ENCODE measurements around the gene TGOLN2.
"Not testable (repeated sequence)": the region's sequence is repeated elsewhere in the genome, so short reads cannot be mapped to it uniquely, and the experiment has no call there.

The TGOLN2 gene

DNA sequence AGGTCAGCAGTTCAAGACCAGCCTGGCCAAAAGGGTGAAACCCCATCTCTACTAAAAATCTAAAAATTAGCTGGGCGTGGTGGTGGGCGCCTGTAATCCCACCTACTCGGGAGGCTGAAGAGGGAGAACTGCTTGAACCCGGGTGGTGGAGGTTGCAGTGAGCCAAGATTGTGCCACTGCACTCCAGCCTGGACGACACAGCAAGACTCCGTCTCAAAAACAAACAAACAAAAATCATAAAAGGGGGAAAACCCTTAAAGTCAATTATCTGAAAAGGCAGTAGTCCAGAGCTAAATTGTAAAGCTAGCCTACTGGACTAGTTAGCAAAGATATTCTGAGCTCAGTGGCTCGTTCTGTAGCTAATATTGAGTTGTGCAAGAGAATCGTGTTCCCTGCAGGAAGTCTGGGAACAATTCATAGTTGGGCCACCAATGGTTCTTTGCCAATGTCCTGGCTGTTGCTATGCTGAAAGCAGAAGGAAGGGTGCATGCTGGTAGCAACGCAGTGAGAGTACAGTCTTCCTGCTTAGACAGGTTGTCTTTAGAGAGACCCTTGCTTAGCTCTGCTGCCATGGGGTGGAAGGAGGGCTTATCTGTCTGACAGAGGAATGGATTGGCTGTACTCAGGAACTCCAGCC, 4.3 kb downstream of the TGOLN2 start:
- POLR2A ChIA-PET = no interaction called here
- no peak for TF ChIP-seq CTCF (IDR thresholded peaks at IDR 0.05; ENCODE audit: insufficient read depth, low read length, missing control alignments)
- DNase-seq (ENCODE audit: low read depth, low spot score) = no peak
- no peak overlapping the region for H3K4me3 ChIP-seq (ENCODE audit: low read depth, low read length)
- CTCF ChIA-PET = interaction anchor here (2.3 kb wide), 1 partner anchor 23 kb away, joined by 10 read pairs; no protein-coding TSS in a partner anchor

DNA sequence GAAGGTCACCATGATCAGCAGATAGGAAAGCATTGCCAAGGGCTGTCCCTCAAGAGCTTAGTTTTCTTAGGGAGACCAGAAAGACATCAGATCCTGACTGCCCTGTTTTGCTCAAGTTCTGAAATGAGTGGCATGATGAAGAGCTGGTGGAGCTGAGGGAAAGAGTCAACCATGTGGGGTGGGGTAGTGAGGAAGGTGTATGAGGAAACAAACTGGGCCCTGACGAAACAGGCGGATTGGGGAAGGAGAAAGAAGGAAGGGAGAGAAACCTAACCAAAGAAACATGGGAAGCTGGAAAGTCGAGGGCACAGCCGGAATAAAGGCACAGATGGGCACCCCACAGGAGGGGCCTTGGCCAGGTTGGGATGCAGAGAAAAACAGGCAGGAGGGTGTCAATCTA, 8.0 kb downstream of the TGOLN2 start:
- CTCF ChIA-PET = interaction anchor here (1.3 to 2.0 kb wide), 4 partner anchors 8 to 232 kb away, joined by 3 to 11 read pairs (median 5); partner anchors contain the start of gene TGOLN2
- no peak for TF ChIP-seq CTCF (IDR thresholded peaks at IDR 0.05; ENCODE audit: insufficient read depth, low read length, missing control alignments)
- POLR2A ChIA-PET = interaction anchor here (0.7 kb wide), 1 partner anchor 336 kb away, joined by 3 read pairs; no protein-coding TSS in a partner anchor
- no peak overlapping the region for H3K4me3 ChIP-seq (ENCODE audit: low read depth, low read length)
- no peak for DNase-seq (ENCODE audit: low read depth, low spot score)

DNA sequence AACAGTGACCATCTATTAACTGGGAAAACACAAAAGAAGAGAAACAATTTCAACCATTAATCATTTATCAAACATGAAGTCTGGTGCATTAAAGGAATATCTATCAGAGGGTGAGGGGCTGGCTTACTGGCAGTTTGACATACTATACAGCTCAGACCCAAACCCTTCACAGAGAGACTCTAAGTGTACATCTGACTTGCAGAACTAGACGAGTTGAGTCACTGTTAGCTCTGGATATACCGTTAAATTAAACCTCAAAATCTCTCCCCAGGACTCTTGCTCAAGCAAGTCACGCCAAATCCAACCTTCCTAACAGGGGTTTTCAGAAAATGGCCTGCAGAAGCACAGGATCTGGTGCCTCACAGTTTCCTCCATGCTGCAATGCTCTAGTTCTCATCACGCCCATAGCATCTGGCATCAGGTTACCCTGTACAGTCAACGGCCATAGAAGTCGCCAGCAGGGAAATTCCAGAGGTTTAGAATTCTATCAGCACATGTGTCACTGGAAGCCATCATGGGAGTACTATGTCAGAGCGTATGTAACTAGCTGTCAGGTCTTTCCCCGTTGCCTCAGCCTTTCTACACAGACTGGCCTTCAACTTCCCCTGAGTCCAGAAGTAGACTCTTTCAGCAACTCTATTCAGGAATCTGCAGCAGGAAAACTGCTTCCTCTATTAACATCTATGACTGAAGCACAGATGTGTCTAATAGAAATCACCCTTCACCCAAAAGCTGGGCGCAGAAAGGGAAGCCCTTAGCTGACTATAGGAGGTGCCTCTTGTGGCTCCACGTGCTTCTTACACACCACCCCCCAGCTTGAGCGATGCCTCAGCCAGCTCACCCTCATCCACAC, 9.3 kb downstream of the TGOLN2 start:
- CTCF ChIA-PET = interaction anchor here (0.7 to 2.0 kb wide), 7 partner anchors 9 to 252 kb away, joined by 3 to 11 read pairs (median 6); partner anchors contain the start of genes TCF7L1 and TGOLN2
- POLR2A ChIA-PET = interaction anchor here (0.6 to 1.1 kb wide), 3 partner anchors 10 to 154 kb away, joined by 3 to 5 read pairs (median 3); partner anchors contain the start of genes ELMOD3, RETSAT and TGOLN2
- DNase-seq (ENCODE audit: low read depth, low spot score) = peak; percentile 41

DNA sequence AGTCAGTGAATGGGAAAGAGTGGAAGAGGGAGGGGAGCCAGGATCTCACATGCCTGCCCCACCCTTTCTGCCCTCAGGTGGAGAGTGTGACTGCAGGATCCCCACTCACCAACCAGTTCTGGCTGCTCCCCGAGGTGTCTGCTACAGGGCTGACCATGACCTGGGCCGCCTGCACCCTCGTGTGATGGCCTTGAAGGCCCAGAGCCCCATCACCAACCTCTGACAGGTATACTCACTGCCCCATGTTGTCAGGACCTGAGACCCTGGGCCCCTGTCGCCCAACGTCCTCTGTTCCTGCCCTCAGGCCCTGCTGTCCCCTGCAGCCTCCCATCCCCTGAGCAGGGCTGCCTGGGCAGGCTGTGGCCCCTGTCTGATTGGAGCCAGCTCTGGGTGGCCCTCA, 11.9 kb downstream of the TGOLN2 start:
- CTCF ChIA-PET = interaction anchor here (0.8 kb wide), 1 partner anchor 250 kb away, joined by 3 read pairs; no protein-coding TSS in a partner anchor
- POLR2A ChIA-PET = interaction anchor here (2.4 kb wide), 1 partner anchor 27 kb away, joined by 10 read pairs; no protein-coding TSS in a partner anchor
- H3K4me3 ChIP-seq (ENCODE audit: low read depth, low read length); DNase-seq (ENCODE audit: low read depth, low spot score): not testable (repeated sequence)

More for the DNA sequence above, 9.3 kb downstream of the TGOLN2 start:
- no peak overlapping the region for H3K4me3 ChIP-seq (ENCODE audit: low read depth, low read length)
- no peak for TF ChIP-seq CTCF (IDR thresholded peaks at IDR 0.05; ENCODE audit: insufficient read depth, low read length, missing control alignments)

DNA sequence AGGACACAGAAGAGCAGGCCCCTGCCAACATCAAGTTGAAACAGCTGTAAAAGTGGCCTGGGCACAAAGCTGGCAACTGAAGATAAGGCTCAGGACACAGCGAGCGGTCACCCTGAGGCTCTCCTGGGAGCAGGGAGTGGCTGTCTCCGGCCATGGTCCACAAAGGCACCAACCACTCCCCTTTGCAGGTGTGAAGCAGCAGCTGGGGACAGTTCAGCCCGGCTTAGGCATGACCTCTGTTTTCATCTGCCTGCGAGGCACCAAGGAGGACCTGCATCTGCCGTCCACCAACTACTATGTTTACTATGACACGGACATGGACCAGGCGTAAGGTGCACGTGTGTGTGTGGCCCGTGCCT, 12.9 kb downstream of the TGOLN2 start:
- H3K4me3 ChIP-seq (ENCODE audit: low read depth, low read length) = no peak overlapping the region
- ChIA-PET CTCF (interaction anchor here (2.0 kb wide), 1 partner anchor 14 kb away, joined by 12 read pairs; no protein-coding TSS in a partner anchor), POLR2A (interaction anchor here (0.7 to 2.4 kb wide), 2 partner anchors 11 to 28 kb away, joined by 3 to 10 read pairs; no protein-coding TSS in a partner anchor)
- no peak for TF ChIP-seq CTCF (IDR thresholded peaks at IDR 0.05; ENCODE audit: insufficient read depth, low read length, missing control alignments)
- DNase-seq (ENCODE audit: low read depth, low spot score) = no peak

DNA sequence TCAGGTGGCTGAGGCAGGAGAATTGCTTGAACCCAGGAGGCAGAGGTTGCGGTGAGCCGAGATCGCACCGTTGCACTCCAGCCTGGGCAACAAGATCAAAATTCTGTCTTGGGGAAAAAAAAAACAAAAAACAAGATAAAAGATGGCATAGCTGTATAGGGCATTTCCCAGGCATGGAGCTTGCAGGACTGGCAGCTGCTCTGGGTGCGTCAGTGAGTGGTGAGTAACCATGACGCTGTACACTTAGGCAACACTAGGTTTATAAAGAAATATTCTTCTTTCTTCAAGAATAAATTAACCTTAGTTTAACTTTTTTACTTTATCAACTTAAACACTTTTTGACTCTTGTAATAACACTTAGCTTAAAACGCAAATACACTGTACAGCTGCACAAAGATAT, 15.4 kb downstream of the TGOLN2 start:
- CTCF ChIA-PET = interaction anchor here (1.0 to 1.4 kb wide), 4 partner anchors 12 to 246 kb away, joined by 3 to 8 read pairs (median 4); no protein-coding TSS in a partner anchor
- no peak for DNase-seq (ENCODE audit: low read depth, low spot score)
- POLR2A ChIA-PET = interaction anchor here (0.6 to 0.7 kb wide), 2 partner anchors 16 to 337 kb away, joined by 3 to 5 read pairs; partner anchors contain the start of gene TGOLN2
- TF ChIP-seq CTCF (IDR thresholded peaks at IDR 0.05; ENCODE audit: insufficient read depth, low read length, missing control alignments) = no peak
- H3K4me3 ChIP-seq (ENCODE audit: low read depth, low read length) = no peak overlapping the region
